Measurements from ENCODE around the gene ABL2. TPM values are rescaled to one million over a fixed set of nuclear protein-coding genes. Genes with fewer than 3 reads are reported as not detected.

Gene ABL2
- total RNA-seq, 2 donors from 2014 or later: 20.2 to 28.0 TPM

DNA sequence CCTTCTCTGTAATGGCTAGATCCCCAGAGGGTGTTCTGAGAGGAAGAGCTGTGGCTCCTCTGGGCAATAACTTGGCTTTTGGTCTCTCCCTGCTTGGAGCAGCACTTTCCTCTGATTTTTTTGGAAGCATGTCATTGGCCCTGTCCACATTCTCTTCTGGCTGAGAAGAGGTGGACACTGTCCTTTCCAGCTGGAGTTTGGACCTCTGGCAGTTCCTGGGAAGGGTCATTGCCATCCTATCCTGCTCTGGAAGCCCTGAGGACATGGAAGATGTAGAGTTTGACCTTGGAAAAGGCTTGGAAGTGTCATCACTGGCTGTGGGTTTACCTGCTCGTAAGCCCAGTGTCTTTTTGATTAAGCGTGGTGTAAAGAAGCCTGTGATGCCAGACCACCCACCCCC lies 120.8 kb downstream of the ABL2 start:
- no peak overlapping the region for H3K27ac ChIP-seq (ENCODE audit: low read depth, low read length)
- no peak for TF ChIP-seq CTCF (conservative IDR thresholded peaks at IDR 0.05)
- Mint-ChIP-seq H3K4me1 (peaks cover 8% of the 10 kb centered on the region), H3K36me3 (ENCODE audit: low read depth) (peaks cover 28% of the 10 kb centered on the region), H3K27me3 (ENCODE audit: insufficient read depth) (no peaks in the 10 kb centered on the region), H3K27ac (no peak overlapping the region), H3K9me3 (no peaks in the 10 kb centered on the region), H3K4me3 (no peak overlapping the region)
- H3K9ac ChIP-seq (ENCODE audit: extremely low read depth, low read length, poor library complexity, severe bottlenecking): no peak overlapping the region
- no peaks in the 10 kb centered on the region for H3K9me3 ChIP-seq (ENCODE audit: control insufficient read depth, low read length)
- 94% methylated on average over 2 of the region's 2 CpGs; no CpG with 5 or more reads in 1 of the 2 experiments for WGBS, 2 experiments (ENCODE audit: insufficient coverage in 1 of 2, insufficient read length in 1 of 2)
- H3K36me3 ChIP-seq (ENCODE audit: control insufficient read depth, insufficient read depth, low read length): peaks cover 51% of the 10 kb centered on the region
- H3K27me3 ChIP-seq (ENCODE audit: control insufficient read depth, insufficient read depth, low read length, poor library complexity, severe bottlenecking): no peaks in the 10 kb centered on the region
- H3K4me1 ChIP-seq (ENCODE audit: control insufficient read depth, insufficient read depth, low read length): no peaks in the 10 kb centered on the region
- no peak for DNase-seq
- no peak overlapping the region for H3K4me3 ChIP-seq (ENCODE audit: low read length)

DNA sequence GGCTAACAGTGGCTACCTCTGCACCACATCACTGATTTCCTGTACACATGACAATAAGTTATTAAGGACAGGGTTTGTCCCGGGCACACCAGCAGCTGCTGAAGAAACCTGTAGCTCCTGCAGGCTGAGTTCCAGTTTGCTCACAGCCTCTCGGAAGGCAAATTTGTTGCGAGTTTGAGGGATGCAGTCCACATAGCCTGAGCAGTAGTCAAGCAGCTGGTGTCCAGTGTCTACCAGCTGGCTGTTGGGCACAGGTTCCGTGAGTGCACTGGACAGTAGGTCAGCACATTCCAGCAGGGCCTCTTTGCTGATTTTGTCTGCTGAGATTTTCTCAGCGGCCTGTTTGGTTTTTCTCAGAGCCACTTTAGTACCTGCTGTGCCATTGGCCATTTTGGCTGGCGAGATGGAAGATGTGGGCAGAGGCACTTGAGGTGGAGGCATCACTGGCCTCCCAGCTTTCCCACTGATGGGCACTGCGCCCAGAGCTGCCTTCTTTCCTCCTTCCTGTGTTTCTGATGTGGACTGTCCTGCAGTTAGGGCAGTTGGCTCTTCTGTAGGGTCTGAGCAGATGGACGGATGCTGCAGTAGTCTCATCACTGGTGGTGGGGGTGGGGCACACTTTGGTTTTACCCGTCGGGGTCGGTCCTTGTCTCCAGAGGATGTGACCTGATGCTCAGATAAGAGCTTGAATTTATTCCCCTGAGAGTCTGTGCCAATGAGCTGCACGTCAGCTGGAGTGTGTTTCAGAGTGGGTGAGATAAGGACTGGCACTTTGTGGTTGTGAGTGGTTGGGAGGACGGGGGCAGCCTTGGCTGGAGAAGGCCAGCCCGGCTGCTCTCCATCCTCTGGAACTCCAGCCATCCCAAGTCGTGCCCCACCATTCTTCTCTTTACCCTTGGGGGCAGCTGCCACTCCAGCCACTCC lies 121.5 kb downstream of the ABL2 start:
- H3K27ac Mint-ChIP-seq: no peak overlapping the region

DNA sequence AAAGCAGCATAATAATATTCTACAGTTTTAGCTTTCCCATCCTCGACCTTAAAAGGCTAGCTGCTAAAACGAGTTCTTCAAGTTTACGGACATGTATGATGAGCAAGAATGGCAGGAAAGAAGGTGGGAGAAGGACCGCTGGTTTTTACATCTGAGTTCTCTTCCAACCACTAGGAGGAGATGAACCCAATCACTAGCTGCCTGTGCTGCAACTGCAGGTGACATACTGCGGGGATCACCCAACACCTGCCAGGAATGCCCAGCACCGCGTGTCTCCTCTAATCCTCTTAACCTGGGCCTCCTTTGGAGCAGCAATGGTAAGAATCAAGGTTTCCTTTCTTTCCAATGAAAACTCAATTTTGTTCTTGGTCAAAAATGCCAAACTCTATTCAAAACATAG lies 124.1 kb downstream of the ABL2 start:
- Mint-ChIP-seq H3K27me3 (ENCODE audit: insufficient read depth) (no peaks in the 10 kb centered on the region), H3K4me3 (no peak overlapping the region), H3K9me3 (no peaks in the 10 kb centered on the region), H3K27ac (no peak overlapping the region), H3K4me1 (peaks cover 9% of the 10 kb centered on the region), H3K36me3 (ENCODE audit: low read depth) (peaks cover 31% of the 10 kb centered on the region)
- peak; percentile 88 for TF ChIP-seq CTCF (conservative IDR thresholded peaks at IDR 0.05)
- peaks cover 47% of the 10 kb centered on the region for H3K36me3 ChIP-seq (ENCODE audit: control insufficient read depth, insufficient read depth, low read length)
- H3K9ac ChIP-seq (ENCODE audit: extremely low read depth, low read length, poor library complexity, severe bottlenecking): no peak overlapping the region
- H3K4me3 ChIP-seq (ENCODE audit: low read length): no peak overlapping the region
- no peaks in the 10 kb centered on the region for H3K4me1 ChIP-seq (ENCODE audit: control insufficient read depth, insufficient read depth, low read length)
- no peaks in the 10 kb centered on the region for H3K9me3 ChIP-seq (ENCODE audit: control insufficient read depth, low read length)
- H3K27me3 ChIP-seq (ENCODE audit: control insufficient read depth, insufficient read depth, low read length, poor library complexity, severe bottlenecking): no peaks in the 10 kb centered on the region
- peak; percentile 89 for DNase-seq
- H3K27ac ChIP-seq (ENCODE audit: low read depth, low read length): no peak overlapping the region
- 41 to 58% methylated on average over 4 to 7 of the region's 7 CpGs for WGBS, 2 experiments (ENCODE audit: insufficient coverage in 1 of 2, insufficient read length in 1 of 2)

More for the DNA sequence above, 121.5 kb downstream of the ABL2 start:
- H3K36me3 ChIP-seq (ENCODE audit: control insufficient read depth, insufficient read depth, low read length): peaks cover 55% of the 10 kb centered on the region
- no peak overlapping the region for H3K27ac ChIP-seq (ENCODE audit: low read depth, low read length)
- Mint-ChIP-seq H3K4me1 (peaks cover 9% of the 10 kb centered on the region), H3K4me3 (no peak overlapping the region), H3K27me3 (ENCODE audit: insufficient read depth) (no peaks in the 10 kb centered on the region), H3K9me3 (no peaks in the 10 kb centered on the region), H3K36me3 (ENCODE audit: low read depth) (peaks cover 30% of the 10 kb centered on the region)
- 93 to 95% methylated on average over 6 to 15 of the region's 15 CpGs for WGBS, 2 experiments (ENCODE audit: insufficient coverage in 1 of 2, insufficient read length in 1 of 2)
- no peak overlapping the region for H3K9ac ChIP-seq (ENCODE audit: extremely low read depth, low read length, poor library complexity, severe bottlenecking)
- H3K9me3 ChIP-seq (ENCODE audit: control insufficient read depth, low read length): no peaks in the 10 kb centered on the region
- no peaks in the 10 kb centered on the region for H3K4me1 ChIP-seq (ENCODE audit: control insufficient read depth, insufficient read depth, low read length)
- H3K27me3 ChIP-seq (ENCODE audit: control insufficient read depth, insufficient read depth, low read length, poor library complexity, severe bottlenecking): no peaks in the 10 kb centered on the region
- TF ChIP-seq CTCF (conservative IDR thresholded peaks at IDR 0.05): no peak
- H3K4me3 ChIP-seq (ENCODE audit: low read length): no peak overlapping the region
- no peak for DNase-seq

Measured in endodermal cell (in vitro differentiated cells).